Posterior vena cava (tissue), 2 donors: Measurements from ENCODE around the gene DGKG. TPM values are rescaled to one million over a fixed set of nuclear protein-coding genes. Genes with fewer than 3 reads are reported as not detected.

Experiments
- DNase-seq: peaks from one replicate; pipeline ENCODE4 v3.0.0-alpha.2; 2020; ENCODE audit warnings: low spot score
- intact Hi-C, 2 donors: fragments of 100-400 bp; cut with DNase I; formaldehyde crosslinking; loops; one replicate each; pipeline versions ENCODE4 v1.14.1 to v1.14.2; 2022 to 2023
- total RNA-seq, 2 donors: library from RNA; stranded (reverse); fragmentation: NEBNext Ultra II Directional; extraction: Animal tissue kit (Norgen Biotek cat#: 25700); gene quantifications; one replicate each; pipeline ENCODE4 v1.2.1, GENCODE V29; 2021
- donor health status: DM: yes; HTN: yes; CAD: no.
- donor health status: DM: yes; HTN: yes; CAD: no.

DGKG gene
- total RNA-seq, 2 donors from 2014 or later = 16.7 to 18.2 TPM

DNA sequence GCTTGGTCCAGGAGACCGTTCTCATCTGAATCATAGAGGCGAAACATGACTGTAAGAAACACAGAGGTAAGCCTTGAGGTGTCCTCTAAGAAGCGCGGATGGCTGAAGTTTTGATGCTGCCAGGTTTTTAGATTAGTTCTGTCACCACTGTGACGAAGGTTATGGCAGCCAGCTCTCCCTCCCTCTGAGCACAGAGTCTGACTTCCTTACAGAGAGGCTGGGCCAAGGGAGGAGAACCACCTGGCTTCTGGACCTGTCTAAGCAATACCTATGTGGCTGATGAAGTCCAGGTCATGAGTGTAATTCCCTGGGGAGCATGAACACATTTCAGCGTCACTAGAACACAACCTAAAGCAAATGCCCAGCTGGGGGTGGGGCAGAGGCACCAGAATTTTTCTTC is 77.4 kb downstream of the DGKG start:
- no peak for DNase-seq

DNA sequence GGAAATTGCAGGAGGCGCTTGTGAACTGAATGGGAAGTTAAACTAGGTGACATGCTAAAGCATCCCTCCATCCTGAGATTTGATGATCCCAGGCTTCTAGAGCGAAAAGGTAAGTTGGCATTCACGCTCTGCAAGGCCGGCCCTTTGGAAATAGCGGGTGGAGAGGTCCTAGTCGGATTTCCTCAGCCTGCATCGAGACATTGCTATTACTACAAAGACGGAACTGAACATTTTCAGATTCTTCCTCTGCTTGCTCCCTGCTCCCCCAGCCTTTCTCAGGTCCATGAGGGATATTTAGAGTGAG is 77.7 kb downstream of the DGKG start:
- intact Hi-C loops = loop anchor here in 1 of 2 donors (10.0 kb wide), 1 partner anchor 980 kb away; no protein-coding TSS in a partner anchor
- no peak for DNase-seq

More for the DNA sequence above, 77.4 kb downstream of the DGKG start:
- intact Hi-C loops = loop anchor here in 1 of 2 donors (10.0 kb wide), 1 partner anchor 980 kb away; no protein-coding TSS in a partner anchor

DNA sequence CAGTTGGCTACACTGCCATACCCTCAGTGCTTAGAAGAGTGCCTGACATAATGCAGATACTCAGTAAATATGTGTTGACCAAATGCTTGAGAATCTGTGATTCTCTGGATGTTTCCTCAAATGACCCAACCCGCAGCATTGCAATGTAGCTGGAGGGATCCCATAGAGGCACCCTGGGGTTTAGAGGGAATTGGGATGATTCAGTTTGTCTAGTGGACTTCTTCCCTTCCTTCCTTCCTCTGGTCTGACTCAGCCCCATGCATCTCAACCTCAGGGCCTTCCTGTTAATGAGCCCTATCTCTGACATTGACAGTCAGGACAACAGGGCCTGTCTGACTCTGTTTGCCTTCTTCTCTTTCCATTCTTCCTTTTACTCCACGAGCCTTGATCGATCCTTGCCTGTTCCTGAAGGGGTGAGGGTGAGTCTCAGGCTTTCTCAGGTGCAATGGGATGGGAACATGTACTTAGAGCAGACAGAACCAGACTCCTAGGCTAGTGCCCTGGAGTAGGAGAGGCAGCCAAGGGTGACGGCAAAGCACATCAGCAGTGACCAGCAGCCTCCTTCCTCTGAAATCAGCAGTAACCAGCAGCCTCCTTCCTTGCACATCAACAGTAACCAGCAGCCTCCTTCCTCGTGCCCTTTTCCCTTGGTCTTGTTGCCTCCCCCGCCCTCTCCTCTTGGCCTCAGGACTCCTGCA is 78.2 kb downstream of the DGKG start:
- intact Hi-C loops = loop anchor here in 1 of 2 donors (10.0 kb wide), 1 partner anchor 981 kb away; no protein-coding TSS in a partner anchor
- no peak for DNase-seq

DNA sequence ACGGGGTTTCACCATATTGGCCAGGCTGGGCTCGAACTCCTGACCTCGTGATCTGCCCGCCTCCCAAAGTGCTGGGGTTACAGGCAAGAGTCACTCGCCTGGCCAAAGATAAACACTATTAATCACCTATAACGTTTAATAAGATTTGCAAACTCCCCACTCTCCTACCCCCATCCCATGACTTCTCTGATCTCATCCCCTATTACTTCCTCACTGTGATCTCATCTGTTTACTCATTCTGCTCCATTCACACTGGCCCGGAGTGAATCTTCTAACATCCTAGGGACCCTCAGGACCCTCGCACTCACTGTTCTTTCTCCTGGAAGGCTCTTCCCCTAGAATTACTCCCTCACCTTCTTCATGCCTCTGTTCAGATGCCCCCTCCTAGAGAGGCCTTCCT is 78.9 kb downstream of the DGKG start:
- intact Hi-C loops = loop anchor here in 1 of 2 donors (10.0 kb wide), 1 partner anchor 982 kb away; no protein-coding TSS in a partner anchor
- DNase-seq = no peak

DNA sequence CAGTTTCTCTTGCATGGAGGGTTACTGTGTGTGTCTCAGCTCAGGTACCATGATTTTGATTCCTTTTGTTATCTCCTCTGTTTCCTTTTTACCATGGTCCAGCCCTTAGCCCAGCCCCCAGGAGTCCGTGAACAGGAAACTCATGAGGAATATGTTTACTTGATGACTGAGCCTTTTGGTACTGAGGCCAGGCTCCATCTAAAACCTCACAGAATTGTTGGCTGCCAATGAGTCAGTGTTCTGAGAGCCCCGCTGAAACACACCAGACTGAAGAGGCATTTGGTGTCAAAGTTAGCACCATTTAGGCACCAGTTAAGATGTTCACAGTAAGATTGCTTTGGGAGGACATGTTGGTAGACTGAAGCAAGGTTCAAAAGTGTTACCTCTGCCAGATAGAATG is 80.9 kb downstream of the DGKG start:
- intact Hi-C loops = loop anchor here in 1 of 2 donors (10.0 kb wide), 1 partner anchor 984 kb away; no protein-coding TSS in a partner anchor
- DNase-seq = no peak

DNA sequence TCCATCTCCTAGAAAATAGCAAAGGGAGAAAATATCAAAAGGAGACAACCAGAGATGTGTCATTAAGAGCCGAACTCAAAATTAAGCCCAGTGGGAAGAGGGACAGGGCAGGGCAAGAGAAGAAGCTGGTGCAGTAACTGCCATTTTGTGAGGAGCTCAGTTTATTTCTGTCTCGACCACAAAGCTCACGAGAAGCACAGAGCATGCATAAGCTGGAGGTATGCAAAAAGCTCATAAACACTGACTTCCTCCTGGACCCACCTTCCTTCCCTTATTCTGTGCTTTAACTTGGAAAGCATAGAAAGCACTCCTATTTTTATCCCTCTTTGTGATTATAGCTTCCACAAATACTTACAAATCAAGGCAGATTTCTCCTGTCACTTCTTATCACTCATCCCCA is 81.3 kb downstream of the DGKG start:
- no peak for DNase-seq
- intact Hi-C loops = loop anchor here in 1 of 2 donors (10.0 kb wide), 1 partner anchor 984 kb away; no protein-coding TSS in a partner anchor

DNA sequence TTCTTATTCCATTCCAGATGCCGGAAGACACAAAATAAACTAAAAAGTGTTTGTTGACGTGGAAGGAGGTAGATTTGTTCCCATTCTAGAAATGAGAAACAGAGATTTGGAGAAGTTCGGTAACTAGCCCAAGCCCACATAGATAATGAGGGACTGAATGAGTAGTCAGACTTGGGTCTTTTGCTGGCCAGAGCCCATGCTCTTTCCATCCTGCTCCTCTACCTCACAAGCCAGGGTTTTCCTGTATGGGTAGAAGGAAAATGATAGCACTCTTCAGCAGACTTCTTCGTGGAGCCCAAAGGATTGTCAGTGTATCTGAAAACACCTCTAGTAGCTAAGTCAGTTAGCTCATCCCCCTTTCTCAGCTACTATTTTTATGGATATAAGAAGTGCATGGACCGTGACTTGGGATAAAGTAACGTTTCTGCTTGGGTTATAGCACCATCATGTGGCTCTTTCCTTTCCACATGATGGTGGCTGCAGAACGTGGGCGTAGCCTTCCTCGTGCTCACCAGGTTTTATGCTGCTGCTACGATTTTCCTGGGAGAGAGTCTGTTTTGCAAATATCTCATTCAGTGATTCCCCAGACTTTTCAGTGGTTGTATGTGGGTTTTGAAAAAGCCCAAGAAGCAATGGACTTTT is 84.6 kb downstream of the DGKG start:
- DNase-seq = no peak
- intact Hi-C loops = loop anchor here in 1 of 2 donors (10.0 kb wide), 1 partner anchor 237 kb away; no protein-coding TSS in a partner anchor

DNA sequence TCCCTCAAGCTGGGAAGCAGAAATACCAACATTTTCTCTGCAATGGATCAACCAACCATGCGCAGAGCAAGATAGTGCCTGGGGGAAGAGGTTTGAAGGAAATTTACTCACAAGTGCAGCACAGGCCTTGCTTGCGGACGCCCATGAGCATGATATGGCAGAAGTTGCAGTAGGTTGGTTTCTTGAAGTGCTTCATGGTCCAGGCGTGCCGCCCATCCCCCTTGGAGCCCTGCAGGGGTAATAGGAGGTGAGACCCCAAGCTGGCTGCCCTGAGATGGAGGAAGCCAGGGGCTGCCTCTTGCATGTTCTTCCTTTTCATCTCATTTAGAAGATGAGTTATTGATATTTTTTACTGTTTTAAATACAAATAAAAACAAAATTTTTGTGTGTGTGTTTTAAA is 86.6 kb downstream of the DGKG start:
- DNase-seq = no peak
- intact Hi-C loops = loop anchor here in 1 of 2 donors (10.0 kb wide), 1 partner anchor 239 kb away; no protein-coding TSS in a partner anchor

DNA sequence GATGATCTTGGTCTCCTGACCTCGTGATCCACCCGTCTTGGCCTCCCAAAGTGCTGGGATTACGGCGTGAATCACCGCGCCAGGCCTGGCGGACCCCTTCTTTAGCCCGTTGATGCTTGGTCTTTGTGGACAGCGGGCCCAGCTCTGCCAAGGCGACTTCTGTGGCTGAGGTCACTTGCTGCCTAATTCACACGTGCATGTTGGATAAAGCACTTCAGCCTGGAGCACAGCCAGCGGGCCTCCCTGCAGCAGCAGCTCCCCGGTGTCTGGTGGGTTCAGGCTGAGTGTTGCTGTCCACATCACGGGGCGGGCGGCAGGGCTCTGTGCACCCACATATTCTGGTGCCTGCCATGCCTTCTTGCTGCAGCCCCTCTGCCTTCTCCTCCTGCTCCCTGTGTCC is 88.4 kb downstream of the DGKG start:
- no peak for DNase-seq
- intact Hi-C loops = loop anchor here in 1 of 2 donors (10.0 kb wide), 1 partner anchor 241 kb away; no protein-coding TSS in a partner anchor

DNA sequence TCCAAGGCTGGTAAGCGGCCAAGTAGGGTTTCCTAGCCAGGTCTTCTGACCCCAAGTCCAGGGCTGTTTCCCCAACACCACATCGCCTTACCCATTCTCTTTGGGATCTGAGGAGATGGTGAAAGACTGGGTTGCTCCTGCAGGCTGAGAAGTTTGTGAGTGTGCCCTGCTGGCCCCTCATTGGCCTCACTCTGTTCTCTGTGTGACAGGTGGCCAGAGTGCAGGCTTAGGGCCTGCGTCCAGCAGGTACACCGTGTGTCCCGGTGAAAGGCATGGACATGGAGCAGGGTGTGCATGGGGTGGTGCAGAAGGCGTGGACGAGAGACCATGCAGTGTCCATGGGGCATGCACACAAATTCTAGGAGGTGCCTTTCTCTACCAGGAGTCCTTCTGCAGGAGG is 91.3 kb downstream of the DGKG start:
- intact Hi-C loops = loop anchor here in 1 of 2 donors (10.0 kb wide), 1 partner anchor 244 kb away; no protein-coding TSS in a partner anchor
- no peak for DNase-seq

DNA sequence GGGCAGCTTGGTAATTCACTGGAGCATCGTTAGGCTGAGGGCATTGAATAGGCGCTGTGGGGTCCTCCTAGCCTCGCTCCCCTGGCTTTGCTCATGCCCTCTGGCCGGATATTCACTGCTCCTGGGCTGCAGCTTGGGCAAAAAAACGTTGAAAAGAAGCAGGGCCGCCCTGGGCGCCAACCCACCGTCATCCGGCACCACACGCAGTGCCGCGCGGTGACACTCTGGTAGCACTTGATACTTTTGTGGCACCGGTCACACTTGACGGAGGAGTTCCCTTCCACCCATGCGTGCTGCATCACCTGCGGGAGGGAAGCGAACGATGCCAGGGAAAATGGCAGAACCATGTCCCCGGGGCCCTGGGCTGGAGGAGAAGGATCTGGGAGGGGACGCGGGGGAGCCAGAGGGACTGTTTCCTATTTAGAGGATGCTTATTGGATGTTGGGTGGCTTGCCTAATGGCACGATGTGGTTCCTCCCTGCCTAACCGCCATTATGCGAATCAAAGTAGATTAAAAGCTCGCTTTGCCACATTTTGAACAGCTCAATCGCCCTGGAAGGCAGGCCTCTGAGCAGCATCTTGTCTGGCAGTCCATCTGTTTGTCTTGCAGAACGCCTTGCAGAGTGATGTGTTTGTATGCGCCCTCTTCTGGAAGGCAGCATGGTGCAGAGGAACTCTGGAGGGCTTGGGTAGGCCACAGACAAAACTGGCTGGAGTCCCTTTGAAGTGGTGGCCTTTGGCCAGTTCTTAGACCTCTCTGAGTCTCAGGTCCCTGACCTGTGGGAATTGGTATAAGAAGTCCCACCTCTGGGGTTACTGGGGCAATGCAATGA is 93.2 kb downstream of the DGKG start:
- intact Hi-C loops = loop anchor here in 1 of 2 donors (10.0 kb wide), 1 partner anchor 276 kb away; the partner anchor contains the start of gene CRYGS
- no peak for DNase-seq

DNA sequence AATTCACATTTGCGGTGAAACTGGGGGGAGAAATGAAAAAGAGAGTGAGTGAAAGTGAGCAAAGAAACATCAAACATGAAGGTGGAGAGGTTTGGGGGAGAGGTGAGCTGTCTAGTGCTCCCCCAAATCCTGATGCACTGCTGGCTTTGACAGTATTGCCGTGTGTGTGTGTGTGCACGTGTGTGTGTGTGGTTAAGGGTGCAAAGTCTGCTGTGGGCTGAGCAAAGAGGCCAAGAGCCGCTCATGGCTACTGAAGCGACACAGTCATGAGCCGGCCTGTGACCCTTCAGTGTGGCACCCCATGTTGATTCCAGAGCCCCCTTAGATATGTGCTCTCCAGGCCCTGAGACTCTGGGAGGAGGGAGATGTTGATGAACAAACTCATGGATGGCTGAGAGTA is 94.3 kb downstream of the DGKG start:
- intact Hi-C loops = loop anchor here in 1 of 2 donors (10.0 kb wide), 1 partner anchor 277 kb away; the partner anchor contains the start of gene CRYGS
- DNase-seq = no peak

DNA sequence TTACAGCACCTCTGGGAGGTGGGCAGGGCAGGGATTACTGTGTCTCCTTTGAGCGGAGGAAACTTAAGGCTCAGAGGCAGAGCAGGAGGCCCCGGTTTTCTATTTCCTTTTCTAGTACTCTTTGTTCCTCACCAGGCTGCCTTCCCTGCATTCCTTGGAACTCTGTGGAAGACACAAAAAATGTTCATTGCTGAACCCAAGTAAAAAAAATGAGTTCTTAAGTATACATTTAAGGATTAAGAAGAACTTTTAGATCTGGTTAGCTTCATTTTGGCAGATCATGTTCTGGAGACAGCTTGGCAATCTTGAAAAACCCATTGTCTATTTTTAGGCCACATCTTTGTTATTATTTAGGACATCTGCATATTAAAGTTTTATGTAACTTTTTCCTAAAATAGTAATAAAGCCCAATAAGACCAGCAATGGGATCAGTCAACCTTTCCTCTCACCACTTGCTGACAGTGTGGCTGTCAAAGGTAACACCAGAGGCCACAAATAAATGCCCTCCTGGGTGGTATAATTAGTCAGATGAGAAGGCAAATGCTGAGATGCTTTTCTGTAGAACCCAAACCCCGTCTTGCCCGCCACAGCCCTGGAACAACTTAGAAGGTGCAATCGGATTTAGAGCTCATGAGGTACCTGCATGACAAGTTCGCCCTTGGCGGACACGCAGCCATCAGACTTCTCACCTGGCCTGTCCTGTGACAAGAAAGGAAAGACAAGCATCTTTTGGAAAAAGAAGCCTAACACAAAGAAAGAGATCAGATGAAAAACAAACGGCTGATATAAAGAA is 97.2 kb downstream of the DGKG start:
- intact Hi-C loops = loop anchor here in 1 of 2 donors (10.0 kb wide), 1 partner anchor 280 kb away; the partner anchor contains the start of gene CRYGS

DNA sequence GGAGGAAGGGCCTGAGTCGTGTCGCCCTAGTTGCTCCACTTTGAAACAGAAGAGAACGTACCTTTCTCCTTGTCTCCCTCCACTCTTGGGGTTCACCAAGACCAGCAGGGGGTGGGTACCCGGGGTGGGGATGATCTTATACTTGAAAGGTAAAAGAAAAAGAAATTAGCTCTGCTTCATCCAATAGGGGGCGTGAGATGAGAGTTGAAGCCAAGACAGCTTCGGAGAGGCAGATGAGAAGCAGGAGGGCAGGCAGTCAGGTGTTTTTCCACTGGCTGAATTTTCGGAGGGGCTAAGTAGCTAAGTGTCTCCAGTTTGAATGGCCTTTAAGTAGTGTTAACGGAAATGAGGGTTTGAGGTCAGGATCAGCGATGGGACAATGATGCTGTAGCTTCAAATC is 100.4 kb downstream of the DGKG start:
- DNase-seq = no peak
- intact Hi-C loops = loop anchor here in 1 of 2 donors (10.0 kb wide), 1 partner anchor 283 kb away; the partner anchor contains the start of gene CRYGS

More for the DNA sequence above, 97.2 kb downstream of the DGKG start:
- no peak for DNase-seq

DNA sequence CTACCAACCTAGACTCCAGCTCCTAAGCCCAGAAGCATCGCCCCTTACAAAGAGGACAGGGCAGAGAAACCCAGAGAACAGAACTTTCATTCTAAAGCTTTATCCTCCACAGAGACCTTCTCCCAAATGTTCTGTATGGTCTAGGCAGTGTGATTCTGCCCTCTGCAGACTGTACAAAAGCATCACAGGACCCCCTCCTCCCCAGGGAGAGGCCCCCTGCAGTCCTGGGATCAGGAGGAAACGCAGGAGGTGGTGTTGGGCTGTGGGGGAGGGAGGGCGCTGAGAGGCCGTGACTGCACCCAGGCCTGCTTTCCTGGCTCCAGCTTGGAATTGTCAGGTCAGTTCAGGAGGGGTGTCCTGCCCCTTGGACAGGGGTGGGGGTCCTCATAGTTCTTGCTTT is 101.3 kb downstream of the DGKG start:
- no peak for DNase-seq
- intact Hi-C loops = loop anchor here in 1 of 2 donors (10.0 kb wide), 1 partner anchor 284 kb away; the partner anchor contains the start of gene CRYGS

DNA sequence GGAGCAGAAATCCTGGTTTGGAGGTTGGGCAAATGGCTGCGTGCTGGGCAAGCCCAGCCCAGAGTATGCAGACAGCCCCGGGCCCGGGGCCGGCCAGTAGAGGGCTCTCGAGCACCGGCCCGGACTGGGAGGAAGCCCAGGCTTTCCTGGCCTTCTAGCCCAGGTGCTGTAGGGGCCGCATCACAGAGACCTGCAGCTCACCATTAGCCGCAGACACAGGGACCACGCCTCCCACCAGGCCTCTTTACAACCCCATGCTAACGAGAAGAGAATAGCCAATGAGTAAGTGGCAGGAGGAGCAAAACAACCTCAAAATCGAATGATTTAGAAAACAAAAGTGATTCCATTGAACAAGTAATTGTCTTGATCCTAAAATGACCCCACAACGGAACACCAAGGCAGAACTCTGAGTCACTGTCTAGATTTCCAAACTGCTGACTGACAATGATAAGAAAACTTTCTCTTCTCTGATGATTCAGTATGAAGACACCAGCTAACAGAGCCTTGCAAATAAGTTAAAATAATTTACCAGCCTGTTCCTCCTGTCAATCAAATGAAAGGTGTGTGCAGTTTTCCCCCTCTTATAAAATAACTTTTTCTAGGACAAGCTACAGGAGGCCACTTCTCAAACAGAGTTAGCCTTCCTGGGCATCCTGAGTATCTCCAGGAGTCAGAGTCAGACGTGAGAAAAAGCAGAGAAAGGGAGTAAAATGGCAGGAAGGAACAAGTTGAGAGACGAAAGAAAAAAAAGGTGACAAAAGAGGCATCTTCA is 102.2 kb downstream of the DGKG start:
- intact Hi-C loops = loop anchor here (5.0 to 10.0 kb wide), 2 partner anchors 283 to 285 kb away; partner anchors contain the start of gene CRYGS (in 2 of the 2)
- peak; percentile 91 for DNase-seq

DNA sequence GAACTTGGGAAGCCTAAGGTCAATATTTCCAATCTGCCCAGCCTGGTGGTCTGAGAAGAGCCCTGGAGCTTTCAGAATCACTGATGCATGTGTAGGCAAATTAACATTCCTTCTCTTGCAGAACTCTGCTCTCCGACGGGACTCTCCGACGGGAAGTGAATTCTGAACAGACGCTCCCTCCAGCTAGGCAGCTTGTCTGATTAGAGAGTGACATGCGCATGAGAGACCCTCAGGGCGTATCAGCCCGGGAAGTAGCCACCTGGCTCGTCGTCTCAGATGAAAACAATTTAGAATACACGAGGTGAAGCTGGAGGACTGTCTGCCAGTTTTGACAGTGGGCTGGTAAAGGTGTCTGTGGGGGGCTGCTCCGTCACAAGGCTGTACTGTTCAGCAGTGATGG is 103.1 kb downstream of the DGKG start:
- intact Hi-C loops = loop anchor here in 1 of 2 donors (5.0 kb wide), 1 partner anchor 283 kb away; the partner anchor contains the start of gene CRYGS
- no peak for DNase-seq
